Smooth muscle cell (in vitro differentiated cells): ENCODE measurements around the gene PRPF38B. TPM values are rescaled to one million over a fixed set of nuclear protein-coding genes. Genes with fewer than 3 reads are reported as not detected.

Experiments used
- DNase-seq: peaks from one replicate; lab custom pipeline; 2025; ENCODE audit not compliant: unreplicated experiment; lab: John Stamatoyannopoulos, UW
- H2AFZ ChIP-seq: fragments of 200-600 bp; sonication (generic); 2 replicates; pipeline ENCODE4 v1.6.0; 2016; ENCODE audit warnings: antibody characterized with exemption, low read depth, mild to moderate bottlenecking
- H3F3A ChIP-seq: fragments of 200-600 bp; sonication (generic); 2 replicates; pipeline ENCODE4 v1.6.0; 2017; ENCODE audit warnings: antibody characterized with exemption, low read depth
- H3K27ac ChIP-seq: fragments of 200-600 bp; sonication (generic); 2 replicates; pipeline ENCODE4 v1.5.1; 2016; ENCODE audit warnings: low read depth, mild to moderate bottlenecking
- H3K27me3 ChIP-seq: fragments of 200-600 bp; sonication (generic); 2 replicates; pipeline ENCODE4 v1.6.1; 2016; ENCODE audit warnings: low read depth, mild to moderate bottlenecking
- H3K36me3 ChIP-seq: fragments of 200-600 bp; sonication (generic); 2 replicates; pipeline ENCODE4 v1.5.1; 2016; ENCODE audit warnings: low read depth
- H3K4me1 ChIP-seq: fragments of 200-600 bp; sonication (generic); 2 replicates; pipeline ENCODE4 v1.5.1; 2016; ENCODE audit warnings: low read depth
- H3K4me2 ChIP-seq: fragments of 200-600 bp; sonication (generic); 2 replicates; pipeline ENCODE4 v1.6.0; 2016; ENCODE audit warnings: mild to moderate bottlenecking
- H3K4me3 ChIP-seq: fragments of 200-600 bp; sonication (generic); 2 replicates; pipeline ENCODE4 v1.5.1; 2016; ENCODE audit warnings: mild to moderate bottlenecking
- H3K79me2 ChIP-seq: fragments of 200-600 bp; sonication (generic); 2 replicates; pipeline ENCODE4 v1.6.0; 2016; ENCODE audit warnings: low read depth, mild to moderate bottlenecking
- H3K9ac ChIP-seq: fragments of 200-600 bp; sonication (generic); 2 replicates; pipeline ENCODE4 v1.6.0; 2016; ENCODE audit warnings: low read depth
- H3K9me3 ChIP-seq: fragments of 200-600 bp; sonication (generic); replicated peaks from 2 replicates; pipeline ENCODE4 v1.5.1; 2016; ENCODE audit warnings: low read depth
- H4K20me1 ChIP-seq: fragments of 200-600 bp; sonication (generic); 2 replicates; pipeline ENCODE4 v1.6.0; 2016; ENCODE audit warnings: low read depth
- CTCF ChIP-seq: fragments of 200-600 bp; sonication (generic); IDR thresholded peaks from 2 replicates; pipeline ENCODE4 v1.5.1; 2017; ENCODE audit warnings: borderline replicate concordance, mild to moderate bottlenecking, antibody characterized with exemption; ENCODE audit not compliant: insufficient read depth, poor library complexity, severe bottlenecking
- WGBS: methylation state at CpG from one replicate; pipeline ENCODE4 v1.1.7; 2016; ENCODE audit warnings: low lambda C conversion rate; 5-methylcytosine and 5-hydroxymethylcytosine counted together
- polyA plus RNA-seq: library from polyadenylated mRNA; unstranded; fragments of >200 nt; fragmentation: Nextera tagmentation; extraction: Ambion mirVana; gene quantifications from 2 replicates; pipeline ENCODE4 v1.2.1, GENCODE V29; 2016
- total RNA-seq: library from RNA; depleted of rRNA; stranded (reverse); fragments of >200 nt; gene quantifications from 2 replicates; pipeline ENCODE4 v1.2.3, GENCODE V29; 2014

The PRPF38B gene
- total and polyA plus RNA-seq, 2 experiments from 2014 or later = 20.6 to 28.0 TPM

- H3K9ac ChIP-seq = peak within 1 kb of the TSS; percentile 95
Observed at GRCh38 chr1:108746382-108747170, 54.5 kb downstream of the PRPF38B start, which contains the start of gene STXBP3. Gene STXBP3 (plus strand): TSS chr1:108746674. CDS start chr1:108746738, 64 bp downstream.

GRCh38 chr1:108747171-108747850 lies 55.2 kb downstream of the PRPF38B start:
- peak overlapping the region; percentile 86 for H2AFZ ChIP-seq
- peak overlapping the region; percentile 95 for H3K27ac ChIP-seq
- no peaks in the 10 kb centered on the region for H3K36me3 ChIP-seq
- H3F3A ChIP-seq = peaks cover 5% of the 10 kb centered on the region
- peak overlapping the region; percentile 95 for H3K9ac ChIP-seq
- WGBS = 2% methylated on average over 15 of the region's 15 CpGs
- H3K9me3 ChIP-seq = no peaks in the 10 kb centered on the region
- no peaks in the 10 kb centered on the region for H3K27me3 ChIP-seq
- H4K20me1 ChIP-seq = peaks cover 25% of the 10 kb centered on the region
- H3K4me1 ChIP-seq = peaks cover 5% of the 10 kb centered on the region
- no peak for TF ChIP-seq CTCF
- peak; percentile 25 for DNase-seq
- H3K79me2 ChIP-seq = peaks cover 47% of the 10 kb centered on the region
- peak overlapping the region; percentile 92 for H3K4me2 ChIP-seq
- peak overlapping the region; percentile 89 for H3K4me3 ChIP-seq

More at GRCh38 chr1:108746382-108747170, 54.5 kb downstream of the PRPF38B start, which contains the start of gene STXBP3:
- no peaks in the 10 kb centered on the region for H3K27me3 ChIP-seq
- no peaks in the 10 kb centered on the region for H3K9me3 ChIP-seq
- DNase-seq = peak; percentile 96
- WGBS = 2% methylated on average over 59 of the region's 75 CpGs
- H3K4me3 ChIP-seq = peak within 1 kb of the TSS; percentile 89
- peaks cover 23% of the 10 kb centered on the region for H4K20me1 ChIP-seq
- H3K4me1 ChIP-seq = peaks cover 11% of the 10 kb centered on the region
- peak within 1 kb of the TSS; percentile 95 for H3K27ac ChIP-seq
- H3K4me2 ChIP-seq = peak within 1 kb of the TSS; percentile 92
- H3F3A ChIP-seq = peaks cover 5% of the 10 kb centered on the region
- peak within 1 kb of the TSS; percentile 86 for H2AFZ ChIP-seq
- no peaks in the 10 kb centered on the region for H3K36me3 ChIP-seq
- peaks cover 39% of the 10 kb centered on the region for H3K79me2 ChIP-seq
- TF ChIP-seq CTCF = peak; percentile 88

GRCh38 chr1:108747898-108748297 lies 55.8 kb downstream of the PRPF38B start:
- H3K9ac ChIP-seq = no peak overlapping the region
- WGBS = 97% methylated on average over 3 of the region's 3 CpGs
- no peak for DNase-seq
- peaks cover 29% of the 10 kb centered on the region for H4K20me1 ChIP-seq
- H3K4me2 ChIP-seq = peak overlapping the region; percentile 92
- peaks cover 5% of the 10 kb centered on the region for H3K4me1 ChIP-seq
- H3K4me3 ChIP-seq = peak overlapping the region; percentile 89
- H3K36me3 ChIP-seq = no peaks in the 10 kb centered on the region
- no peak for TF ChIP-seq CTCF
- no peak overlapping the region for H2AFZ ChIP-seq
- H3F3A ChIP-seq = peaks cover 5% of the 10 kb centered on the region
- no peaks in the 10 kb centered on the region for H3K9me3 ChIP-seq
- H3K27me3 ChIP-seq = no peaks in the 10 kb centered on the region
- H3K79me2 ChIP-seq = peaks cover 50% of the 10 kb centered on the region
- H3K27ac ChIP-seq = peak overlapping the region; percentile 95
